ENCODE measurements around the gene CSNK2A1. TPM values are rescaled to one million over a fixed set of nuclear protein-coding genes. Genes with fewer than 3 reads are reported as not detected.

CSNK2A1 gene
- total and polyA plus RNA-seq, 2 of the 8 experiments (the other 6 are each of a cell fraction or from before 2014, with no cell fraction given): 117 to 260 TPM

GRCh38 chr20:454951-455350, 88.6 kb downstream of the CSNK2A1 start:
- Histone ChIP-seq H3K23ac (ENCODE audit: insufficient read length) (no peak overlapping the region), H3K27ac (ENCODE audit: low read depth, low read length) (no peak overlapping the region), H3K4me1 (replicated peaks in 1 of 4; ENCODE audit: control insufficient read depth in 3 of 4, insufficient read depth in 4 of 4, low read length in 3 of 4) (no peaks in the 10 kb centered on the region), H2BK120ac (replicated peaks; ENCODE audit: low read depth, low read length) (no peak overlapping the region), H2BK15ac (ENCODE audit: low read length) (no peak overlapping the region), H3K14ac (ENCODE audit: insufficient read length) (no peak overlapping the region), H4K8ac (ENCODE audit: extremely low read depth, insufficient read depth, low read length) (no peak overlapping the region), H3K4ac (replicated peaks; ENCODE audit: insufficient read length, low read depth, low read length) (no peak overlapping the region), H3K23me2 (ENCODE audit: low read depth, low read length) (no peaks in the 10 kb centered on the region), H3K4me3 (ENCODE audit: extremely low read depth in 1 of 4, insufficient read depth in 2 of 4, low read depth in 3 of 4, low read length in 4 of 4) (no peak overlapping the region), H3K18ac (ENCODE audit: extremely low read depth, low read length) (no peak overlapping the region), H3K27me3 (replicated peaks in 1 of 4; ENCODE audit: control insufficient read depth in 3 of 4, extremely low read depth in 1 of 4, insufficient read depth in 3 of 4, low read length in 3 of 4) (no peaks in the 10 kb centered on the region), H3K79me2 (ENCODE audit: control insufficient read depth in 1 of 2, insufficient read depth in 2 of 2, low read length in 2 of 2) (peaks cover 4 to 43% of the 10 kb centered on the region in 2 experiments), H3K9me3 (ENCODE audit: insufficient read depth in 2 of 2, low read depth in 1 of 2, low read length in 1 of 2) (no peaks in the 10 kb centered on the region), H2BK5ac (ENCODE audit: low read depth, low read length) (no peak overlapping the region), H4K5ac (ENCODE audit: insufficient read length, low read depth, low read length) (no peak overlapping the region), H4K20me1 (replicated peaks in 1 of 2; ENCODE audit: control insufficient read depth in 1 of 2, insufficient read depth in 2 of 2, low read length in 2 of 2) (peaks cover 2 to 11% of the 10 kb centered on the region in 2 experiments), H2AK5ac (ENCODE audit: low read depth, low read length) (no peak overlapping the region), H3K4me2 (ENCODE audit: insufficient read depth in 1 of 2, low read depth in 2 of 2, low read length in 2 of 2) (no peak overlapping the region), H4K91ac (replicated peaks; ENCODE audit: insufficient read length, low read length) (no peak overlapping the region), H3K79me1 (ENCODE audit: low read depth, low read length) (peaks cover 9% of the 10 kb centered on the region), H2BK12ac (ENCODE audit: low read depth, low read length) (no peak overlapping the region), H2AFZ (ENCODE audit: low read length) (no peak overlapping the region), H3K9ac (replicated peaks in 1 of 4; ENCODE audit: extremely low read depth in 1 of 4, low read depth in 3 of 4, low read length in 3 of 4) (no peak overlapping the region), H2BK20ac (ENCODE audit: low read length) (no peak overlapping the region; the same call in 1 of the 2 replicates), H3K36me3 (ENCODE audit: control insufficient read depth in 2 of 4, insufficient read depth in 4 of 4, low read length in 3 of 4) (no peaks in the 10 kb centered on the region), H3K56ac (replicated peaks; ENCODE audit: insufficient read length, low read depth, low read length) (no peak overlapping the region)
- 86% methylated on average over 3 of the region's 3 CpGs; no CpG with 5 or more reads in 1 of the 2 experiments for WGBS, 2 experiments (ENCODE audit: extremely low coverage in 1 of 2, insufficient coverage in 1 of 2, insufficient read length in 1 of 2, insufficient replicate concordance in 2 of 2, low coverage in 1 of 2, low lambda C conversion rate in 2 of 2, missing lambda C conversion rate in 1 of 2)
- DNase-seq (ENCODE audit: low read depth in 1 of 2, low spot score in 2 of 2) (no peak), FAIRE-seq (no peak)
- POLR2A ChIA-PET (ENCODE audit: partially characterized antibody): no interaction called here
- CTCF ChIA-PET (ENCODE audit: partially characterized antibody): interaction anchor here (0.6 kb wide), 1 partner anchor 101 kb away, joined by 3 read pairs; no protein-coding TSS in a partner anchor
- no peak for TF ChIP-seq NRF1 (IDR thresholded peaks at IDR 0.05; ENCODE audit: low read depth, low read length)
- TF ChIP-seq EGR1 (IDR thresholded peaks at IDR 0.05; ENCODE audit: borderline replicate concordance, low read depth, low read length): no peak
- TF ChIP-seq CTCF (IDR thresholded peaks at IDR 0.05; ENCODE audit: control extremely low read depth in 1 of 3, insufficient read depth in 1 of 3, low read depth in 1 of 3, low read length in 3 of 3): no peak
- no peak for TF ChIP-seq E2F6 (IDR thresholded peaks at IDR 0.05)
- TF ChIP-seq SRF (IDR thresholded peaks at IDR 0.05; ENCODE audit: low read depth, low read length): no peak
- TF ChIP-seq FOSL1 (IDR thresholded peaks at IDR 0.05; ENCODE audit: insufficient read depth, low read depth, low read length): no peak
- no peak for TF ChIP-seq TEAD4 (IDR thresholded peaks at IDR 0.05; ENCODE audit: low read depth, low read length)
- TF ChIP-seq TAF7 (optimal IDR thresholded peaks at IDR 0.05; ENCODE audit: borderline replicate concordance, low read depth, low read length): no peak
- TF ChIP-seq USF2 (IDR thresholded peaks at IDR 0.05; ENCODE audit: low read length): no peak
- TF ChIP-seq GTF2F1 (IDR thresholded peaks at IDR 0.05; ENCODE audit: borderline replicate concordance, low read depth, low read length): no peak

Data from H1 (cell line).